NOMO-1 treated with DMSO at 0.1 percent for 48 hours (cell line): Measurements from ENCODE around the gene SLC39A11.

Experiments
- DNase-seq: peaks from one replicate; lab custom pipeline; 2025; ENCODE audit not compliant: unreplicated experiment; lab: John Stamatoyannopoulos, UW

SLC39A11 gene

GRCh38 chr17:72702136-72702735 is 390.3 kb downstream of the SLC39A11 start:
- DNase-seq, result no peak

- DNase-seq, result no peak
Measured at GRCh38 chr17:72700226-72700625, 392.3 kb downstream of the SLC39A11 start.

- no peak for DNase-seq
Measured at GRCh38 chr17:72699545-72699944, 392.9 kb downstream of the SLC39A11 start.

- DNase-seq, result no peak
Measured at GRCh38 chr17:72697602-72698146, 394.8 kb downstream of the SLC39A11 start.

GRCh38 chr17:72696721-72697120 is 395.8 kb downstream of the SLC39A11 start:
- DNase-seq, result no peak

- no peak for DNase-seq
Measured at GRCh38 chr17:72696156-72696555, 396.3 kb downstream of the SLC39A11 start.

- no peak for DNase-seq
Measured at GRCh38 chr17:72693956-72694355, 398.5 kb downstream of the SLC39A11 start.

GRCh38 chr17:72693151-72693878 is 399.2 kb downstream of the SLC39A11 start:
- DNase-seq, result no peak

- DNase-seq, result no peak
Measured at GRCh38 chr17:72692676-72693075, 399.8 kb downstream of the SLC39A11 start.

- no peak for DNase-seq
Measured at GRCh38 chr17:72691586-72691985, 400.9 kb downstream of the SLC39A11 start.

GRCh38 chr17:72691017-72691416 is 401.5 kb downstream of the SLC39A11 start:
- DNase-seq, result no peak

- DNase-seq, result peak; percentile 90
Measured at GRCh38 chr17:72687886-72688285, 404.6 kb downstream of the SLC39A11 start.

GRCh38 chr17:72684405-72685020 is 408.0 kb downstream of the SLC39A11 start:
- DNase-seq, result no peak

- DNase-seq, result peak; percentile 73
Measured at GRCh38 chr17:72683506-72684404, 408.7 kb downstream of the SLC39A11 start.

GRCh38 chr17:72682605-72683004 is 409.9 kb downstream of the SLC39A11 start:
- DNase-seq, result no peak

- DNase-seq, result no peak
Measured at GRCh38 chr17:72681844-72682243, 410.6 kb downstream of the SLC39A11 start.

GRCh38 chr17:72677714-72678390 is 414.6 kb downstream of the SLC39A11 start:
- no peak for DNase-seq

- DNase-seq, result no peak
Measured at GRCh38 chr17:72677108-72677507, 415.4 kb downstream of the SLC39A11 start.

GRCh38 chr17:72672729-72673128 is 419.8 kb downstream of the SLC39A11 start:
- no peak for DNase-seq

- no peak for DNase-seq
Measured at GRCh38 chr17:72671016-72671415, 421.5 kb downstream of the SLC39A11 start.
